Activated gamma-delta T cell treated with Interleukin-2 at 50 U/mL for 16 hours (primary cell): Measurements from ENCODE around the gene CFAP77.
"Not testable (repeated sequence)": the region's sequence is repeated elsewhere in the genome, so short reads cannot be mapped to it uniquely, and the experiment has no call there.

Experiments
- DNase-seq: peaks from one replicate; pipeline ENCODE4 v3.0.0-alpha.2; 2020

The CFAP77 gene

GRCh38 chr9:132409828-132410528 lies at the start of gene CFAP77:
Gene CFAP77 (plus strand): TSS chr9:132410211. CDS start chr9:132410272, 61 bp downstream.
- DNase-seq: no peak

DNA sequence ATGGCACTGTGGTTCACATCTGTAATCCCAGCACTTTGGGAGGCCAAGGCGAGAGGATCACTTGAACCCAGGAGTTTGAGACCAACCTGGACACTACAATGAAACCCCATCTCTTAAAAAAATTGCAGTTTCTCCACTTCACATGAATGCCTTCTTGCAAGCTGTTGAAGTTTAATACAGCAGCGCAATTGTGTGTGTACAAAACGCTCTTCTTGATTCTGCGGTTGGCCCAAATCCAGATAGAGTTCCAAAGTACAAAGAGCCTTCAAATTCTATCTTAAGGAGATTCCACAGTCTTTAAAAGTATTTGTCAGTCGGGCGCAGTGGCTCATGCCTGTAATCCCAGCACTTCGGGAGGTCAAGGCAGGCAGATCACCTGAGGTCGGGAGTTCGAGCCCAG lies 45.9 kb upstream of the CFAP77 start:
- DNase-seq: no peak

- no peak for DNase-seq
Measured at GRCh38 chr9:132365986-132366385, 44.0 kb upstream of the CFAP77 start.

- no peak for DNase-seq
Measured at GRCh38 chr9:132366481-132366880, 43.5 kb upstream of the CFAP77 start.

- DNase-seq: no peak
Measured at GRCh38 chr9:132367613-132368313, 42.2 kb upstream of the CFAP77 start.

GRCh38 chr9:132369421-132369820 lies 40.6 kb upstream of the CFAP77 start:
- DNase-seq: no peak

DNA sequence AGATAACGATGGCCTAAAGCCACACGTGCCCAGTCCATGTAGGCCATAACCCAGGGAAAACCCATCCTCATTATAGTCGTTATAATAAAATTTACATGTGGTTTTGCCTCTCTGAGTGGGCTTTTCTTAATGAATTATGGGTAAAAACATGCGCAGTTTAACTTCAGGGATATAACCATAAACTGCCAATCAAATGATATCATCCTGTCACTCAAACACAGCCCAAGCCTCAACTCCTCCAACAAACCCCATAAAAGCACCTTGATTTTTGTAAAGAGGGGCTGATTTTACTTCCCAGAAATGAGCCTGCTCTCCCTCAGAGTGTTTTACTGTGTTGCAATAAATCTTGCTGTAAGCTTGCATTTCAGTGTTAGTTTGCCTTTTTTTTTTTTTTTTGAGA lies 39.4 kb upstream of the CFAP77 start:
- no peak for DNase-seq

- no peak for DNase-seq
Measured at GRCh38 chr9:132372177-132373095, 37.6 kb upstream of the CFAP77 start.

- not testable (repeated sequence) for DNase-seq
Measured at GRCh38 chr9:132377769-132378168, 32.2 kb upstream of the CFAP77 start.

- DNase-seq: not testable (repeated sequence)
Measured at GRCh38 chr9:132378416-132378815, 31.6 kb upstream of the CFAP77 start.

DNA sequence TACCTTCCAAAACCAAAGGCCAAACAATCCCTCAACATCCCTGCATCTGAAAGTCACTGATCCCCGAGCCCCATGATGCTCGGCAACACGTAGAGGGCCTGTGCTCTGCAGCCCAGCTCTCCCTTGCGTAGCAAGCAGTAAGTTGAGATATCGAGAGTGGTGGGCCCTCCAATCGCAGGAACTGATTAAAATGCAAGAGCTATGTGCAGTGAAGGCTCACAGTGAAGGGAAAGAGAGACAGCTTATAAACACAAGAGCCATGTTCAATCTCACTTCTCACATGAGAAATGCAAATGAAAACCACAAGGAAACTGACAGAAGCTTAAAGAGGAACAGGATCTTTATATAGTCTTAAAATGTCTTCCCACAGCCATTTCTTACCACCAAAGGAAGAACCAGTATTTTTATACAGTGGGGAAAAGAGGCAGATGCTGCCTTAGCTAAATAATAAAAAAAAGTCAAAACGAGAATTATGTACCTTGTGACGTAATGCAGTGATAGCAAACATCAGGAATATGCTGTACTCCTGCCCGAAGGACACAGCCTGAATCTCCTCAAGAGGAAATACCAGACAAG lies 28.0 kb upstream of the CFAP77 start:
- no peak for DNase-seq

DNA sequence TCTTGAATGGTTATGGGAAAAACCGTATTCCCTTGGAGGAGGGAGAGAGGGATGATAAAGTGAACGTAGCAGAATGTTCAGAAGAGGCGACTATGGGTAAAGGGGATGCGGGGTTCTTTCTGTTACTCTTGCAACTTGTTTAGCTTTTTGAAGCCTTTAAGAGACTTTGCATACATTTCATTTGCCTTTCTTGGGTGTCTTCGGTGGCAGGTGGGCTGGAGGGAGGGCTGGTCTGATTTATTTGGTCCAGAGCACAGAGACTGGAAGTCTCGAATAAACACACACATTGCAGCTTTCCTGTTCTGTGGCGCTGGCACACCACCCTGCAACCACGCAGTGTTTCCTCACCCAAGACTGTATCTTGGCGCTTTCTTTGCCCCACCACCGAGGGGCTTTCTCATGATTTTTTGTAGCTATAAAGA lies 26.5 kb upstream of the CFAP77 start:
- no peak for DNase-seq

GRCh38 chr9:132384376-132384775 lies 25.6 kb upstream of the CFAP77 start:
- DNase-seq: no peak

GRCh38 chr9:132387133-132387532 lies 22.9 kb upstream of the CFAP77 start:
- no peak for DNase-seq

DNA sequence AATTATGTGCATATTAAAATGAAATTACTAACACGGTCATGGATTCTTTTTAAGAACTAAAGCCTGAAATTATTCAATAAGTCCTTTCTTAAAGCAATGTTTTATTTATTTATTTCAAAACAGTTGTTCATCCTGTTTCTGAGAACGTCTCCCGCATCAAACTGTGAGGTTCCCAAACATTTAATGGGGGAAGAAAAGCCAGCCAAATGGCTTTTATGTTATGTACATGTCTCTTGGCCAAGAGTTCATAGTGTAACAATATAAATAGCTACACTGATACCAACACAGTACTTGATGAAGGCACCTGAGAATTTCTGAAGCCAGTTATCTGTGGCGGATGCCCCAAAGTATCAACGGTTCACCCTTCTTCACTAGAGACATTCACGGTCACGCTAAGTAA lies 19.0 kb upstream of the CFAP77 start:
- no peak for DNase-seq

- DNase-seq: no peak
Measured at GRCh38 chr9:132391449-132391848, 18.6 kb upstream of the CFAP77 start.

DNA sequence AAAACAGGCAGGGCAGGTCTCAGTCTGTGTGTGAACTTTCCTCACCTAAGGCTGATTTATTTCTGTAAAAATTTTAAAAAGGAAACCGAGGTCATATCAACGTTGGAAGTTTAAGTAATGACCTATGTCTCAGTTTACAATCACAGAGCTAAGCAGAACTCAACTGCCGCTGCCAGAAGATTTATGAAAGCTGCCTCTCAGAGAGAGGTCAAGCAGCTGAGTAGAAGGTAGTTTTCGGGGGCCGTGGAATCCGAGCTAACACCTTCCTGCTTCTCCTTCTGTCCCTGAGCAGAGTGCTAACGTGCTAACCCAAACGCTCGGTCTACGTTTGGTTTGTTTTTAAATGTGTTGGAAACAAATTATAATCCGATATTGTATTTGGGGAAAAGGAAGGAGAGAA lies 14.5 kb upstream of the CFAP77 start:
- no peak for DNase-seq

DNA sequence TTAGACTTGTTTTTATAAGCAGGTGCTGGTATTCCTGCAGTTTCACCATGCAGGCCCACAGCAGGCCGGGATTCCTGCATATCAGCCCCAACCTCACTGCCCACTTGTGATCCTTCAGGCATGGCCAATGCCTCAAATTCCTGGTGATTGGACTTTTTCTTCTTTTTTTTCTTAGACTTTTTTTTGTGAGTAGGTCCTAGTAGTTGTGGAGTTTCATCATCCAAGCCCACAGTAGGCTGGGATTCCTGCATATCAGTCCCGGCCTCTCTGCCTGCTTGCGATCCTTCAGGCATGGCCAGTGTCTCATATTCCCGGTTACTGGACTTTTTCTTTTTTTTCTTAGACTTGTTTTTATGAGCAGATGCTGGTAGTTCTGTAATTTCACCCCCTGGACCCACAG lies 8.2 kb upstream of the CFAP77 start:
- no peak for DNase-seq

DNA sequence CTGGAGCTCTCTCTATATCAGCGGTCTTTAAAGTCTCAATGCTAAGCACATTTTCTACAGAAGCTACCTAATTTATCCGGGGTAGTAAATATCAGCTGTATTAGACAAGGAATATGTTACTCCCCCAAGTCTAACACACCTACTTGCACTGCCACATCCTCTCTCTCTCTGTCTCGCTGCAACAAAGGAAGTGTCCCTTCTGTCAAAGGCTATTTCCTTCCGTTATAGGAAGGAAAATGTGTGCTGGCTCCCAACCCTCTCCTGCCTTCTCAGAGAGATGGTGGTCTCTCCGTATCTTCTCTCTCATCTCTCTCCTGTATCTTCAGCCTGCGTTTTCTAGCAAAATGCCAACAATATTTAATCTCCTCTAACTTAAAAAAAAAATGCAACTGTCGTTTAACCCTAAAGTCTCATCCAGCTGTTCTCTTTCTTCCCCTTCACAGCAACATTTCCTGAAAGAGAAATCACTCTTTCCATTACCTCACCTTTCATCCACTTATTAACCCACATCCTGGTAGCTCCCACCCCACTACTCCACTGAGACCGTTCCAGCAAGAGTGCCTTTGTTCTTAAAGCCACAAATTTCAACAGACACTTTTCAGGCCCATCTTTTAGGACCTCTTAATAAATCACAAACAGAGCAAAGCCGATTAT lies 5.7 kb upstream of the CFAP77 start:
- DNase-seq: no peak

DNA sequence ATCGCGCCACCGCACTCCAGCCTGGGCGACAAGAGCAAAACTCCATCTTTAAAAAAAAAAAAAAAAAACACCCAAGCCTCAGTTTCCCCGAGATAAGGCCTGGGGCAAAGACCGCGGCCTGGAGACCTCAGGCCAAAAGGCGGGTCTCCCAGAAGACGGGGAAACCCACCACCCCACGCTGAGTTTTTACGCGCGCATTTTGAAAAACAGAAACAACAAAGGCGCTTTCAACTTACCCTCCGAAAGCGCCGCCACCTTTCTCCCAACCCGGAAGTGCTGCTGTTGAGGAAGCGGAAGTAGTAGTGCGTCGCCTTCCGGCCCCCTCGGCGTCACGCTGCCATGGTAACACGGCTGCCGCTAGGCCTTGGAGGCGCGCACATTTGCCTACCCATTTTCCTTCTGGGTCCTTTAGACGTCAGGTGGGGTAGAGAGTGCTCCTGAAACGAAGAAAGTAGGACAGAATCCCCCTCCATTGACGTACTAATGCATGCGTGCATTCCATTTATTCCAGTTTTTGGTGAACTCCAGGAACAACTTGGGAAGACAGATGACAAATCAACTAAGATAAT lies 3.4 kb upstream of the CFAP77 start, which contains the start of gene TTF1:
Gene TTF1, minus strand, starts transcription at position 287 of the 569 bp plus-strand sequence. CDS start 4,019 bp downstream, outside the sequence.
- DNase-seq: peak; percentile 93

DNA sequence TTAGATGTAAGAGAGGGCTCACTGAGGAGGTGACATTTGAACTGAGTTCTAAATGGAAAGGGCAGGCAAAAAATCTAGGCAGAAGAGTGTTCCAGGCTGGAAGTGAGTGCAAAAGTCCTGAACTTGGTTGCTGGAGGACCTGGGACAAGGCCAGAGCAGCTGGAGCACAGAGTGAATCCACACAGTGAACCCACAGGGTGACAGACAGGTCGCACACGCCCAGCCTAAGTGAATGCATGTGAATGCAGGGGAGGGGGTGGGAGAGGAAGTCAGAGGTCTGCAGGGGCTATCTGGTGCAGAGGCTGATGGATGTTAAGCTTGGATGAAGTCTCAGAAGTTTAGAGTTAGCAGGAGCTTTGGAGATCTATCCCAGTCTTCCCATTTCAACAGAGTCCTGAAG lies 2.8 kb upstream of the CFAP77 start:
- DNase-seq: no peak

DNA sequence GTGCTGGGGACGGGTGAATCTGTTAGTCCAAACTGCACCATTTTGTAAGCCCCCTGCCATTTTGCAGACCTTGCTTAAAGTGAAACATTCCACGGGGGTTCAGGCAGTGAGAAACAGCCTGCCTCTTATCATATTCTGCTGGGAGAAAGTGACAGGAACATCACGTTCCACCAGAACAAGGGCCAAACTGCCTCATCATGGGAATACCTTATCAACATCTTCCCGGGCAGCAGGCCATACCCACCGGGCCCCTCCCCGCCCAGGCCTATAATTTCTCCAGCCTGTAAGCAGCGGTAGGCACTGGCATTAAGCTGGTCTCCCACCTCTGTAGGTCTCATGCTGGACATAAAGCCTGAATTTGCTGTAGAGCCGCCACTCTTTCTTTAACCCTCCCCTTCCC lies 1.5 kb upstream of the CFAP77 start:
- no peak for DNase-seq
